ENCODE measurements around the gene RGCC.

Gene RGCC

DNA sequence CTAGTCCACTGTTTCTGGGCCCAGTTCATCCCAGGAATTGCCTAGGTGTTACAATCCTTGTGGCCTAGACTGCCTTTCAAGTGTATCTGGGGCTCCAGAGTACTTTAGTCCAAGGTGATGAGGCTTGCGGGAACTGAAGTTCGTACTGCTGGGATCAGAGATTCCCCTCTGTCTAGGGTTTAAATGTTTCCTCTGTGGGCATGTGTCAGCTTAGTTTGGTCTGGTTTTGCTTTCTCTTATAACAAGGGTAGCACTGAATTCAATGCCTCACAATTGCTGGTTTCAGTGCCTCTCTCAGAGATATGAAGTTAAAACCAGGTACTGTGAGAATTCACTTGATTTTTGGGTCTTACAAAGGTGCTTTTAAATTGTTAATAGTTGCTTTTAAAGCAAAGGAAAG lies 30.8 kb downstream of the RGCC start:
- no peaks in the 10 kb centered on the region for H3K9me3 ChIP-seq (ENCODE audit: control insufficient read depth in 2 of 2, low read length in 2 of 2)
- no peak overlapping the region for H3K4me3 ChIP-seq (ENCODE audit: low read length in 2 of 2)
- H3K36me3 ChIP-seq (ENCODE audit: control insufficient read depth in 2 of 2, insufficient read depth in 2 of 2, low read length in 2 of 2): no peaks in the 10 kb centered on the region
- no peak overlapping the region for H3K27ac ChIP-seq (ENCODE audit: low read length)
- H3K27me3 ChIP-seq (ENCODE audit: control insufficient read depth in 1 of 2, insufficient read depth in 2 of 2, low read length in 2 of 2): no peaks in the 10 kb centered on the region
- H3K9ac ChIP-seq (ENCODE audit: low read length in 2 of 2): no peak overlapping the region
- H3K4me1 ChIP-seq (ENCODE audit: control insufficient read depth, insufficient read depth, low read length): no peaks in the 10 kb centered on the region

DNA sequence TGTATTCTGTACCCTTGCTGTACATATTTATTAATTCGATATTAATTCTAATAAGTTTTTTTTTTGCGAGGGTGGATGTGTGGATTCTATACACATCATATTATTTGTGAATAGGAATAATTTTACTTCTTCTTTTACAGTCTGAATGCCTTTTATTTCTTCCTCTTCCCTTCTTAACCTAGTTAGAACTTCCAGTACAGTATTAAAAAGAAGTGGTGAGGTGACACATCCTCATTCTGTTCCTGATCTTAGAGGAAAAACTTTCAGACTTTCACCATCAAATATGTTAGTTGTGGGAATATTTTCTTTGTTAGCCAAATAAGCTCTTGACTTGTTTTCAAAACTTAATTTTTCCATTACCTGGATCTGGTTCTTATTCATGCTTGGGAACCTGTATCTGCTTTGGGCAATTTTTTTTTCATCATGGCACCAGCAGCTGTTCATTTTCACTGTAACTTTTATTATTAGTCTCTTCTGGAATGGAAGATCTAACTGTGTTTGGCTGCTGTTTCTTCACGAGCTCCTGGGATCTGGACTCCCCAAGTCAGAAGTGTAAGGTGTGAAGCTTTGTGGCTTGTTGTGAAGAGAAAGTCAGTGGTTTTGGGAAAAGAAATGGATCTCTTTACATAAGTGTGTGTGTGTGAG lies 33.1 kb downstream of the RGCC start:
- no peak overlapping the region for H3K27ac ChIP-seq (ENCODE audit: low read length)
- H3K36me3 ChIP-seq (ENCODE audit: control insufficient read depth in 2 of 2, insufficient read depth in 2 of 2, low read length in 2 of 2): no peaks in the 10 kb centered on the region
- H3K4me1 ChIP-seq (ENCODE audit: control insufficient read depth, insufficient read depth, low read length): no peaks in the 10 kb centered on the region
- no peak overlapping the region for H3K9ac ChIP-seq (ENCODE audit: low read length in 2 of 2)
- no peaks in the 10 kb centered on the region for H3K27me3 ChIP-seq (ENCODE audit: control insufficient read depth in 1 of 2, insufficient read depth in 2 of 2, low read length in 2 of 2)
- H3K4me3 ChIP-seq (ENCODE audit: low read length in 2 of 2): no peak overlapping the region
- H3K9me3 ChIP-seq (ENCODE audit: control insufficient read depth in 2 of 2, low read length in 2 of 2): no peaks in the 10 kb centered on the region

GRCh38 chr13:41491436-41491835 lies 34.1 kb downstream of the RGCC start:
- Histone ChIP-seq H3K27me3 (ENCODE audit: control insufficient read depth in 1 of 2, insufficient read depth in 2 of 2, low read length in 2 of 2) (no peaks in the 10 kb centered on the region), H3K9me3 (ENCODE audit: control insufficient read depth in 2 of 2, low read length in 2 of 2) (no peaks in the 10 kb centered on the region), H3K9ac (ENCODE audit: low read length in 2 of 2) (no peak overlapping the region), H3K36me3 (ENCODE audit: control insufficient read depth in 2 of 2, insufficient read depth in 2 of 2, low read length in 2 of 2) (no peaks in the 10 kb centered on the region), H3K4me1 (ENCODE audit: control insufficient read depth, insufficient read depth, low read length) (peaks cover 1% of the 10 kb centered on the region), H3K4me3 (ENCODE audit: low read length in 2 of 2) (no peak overlapping the region), H3K27ac (ENCODE audit: low read length) (no peak overlapping the region)

DNA sequence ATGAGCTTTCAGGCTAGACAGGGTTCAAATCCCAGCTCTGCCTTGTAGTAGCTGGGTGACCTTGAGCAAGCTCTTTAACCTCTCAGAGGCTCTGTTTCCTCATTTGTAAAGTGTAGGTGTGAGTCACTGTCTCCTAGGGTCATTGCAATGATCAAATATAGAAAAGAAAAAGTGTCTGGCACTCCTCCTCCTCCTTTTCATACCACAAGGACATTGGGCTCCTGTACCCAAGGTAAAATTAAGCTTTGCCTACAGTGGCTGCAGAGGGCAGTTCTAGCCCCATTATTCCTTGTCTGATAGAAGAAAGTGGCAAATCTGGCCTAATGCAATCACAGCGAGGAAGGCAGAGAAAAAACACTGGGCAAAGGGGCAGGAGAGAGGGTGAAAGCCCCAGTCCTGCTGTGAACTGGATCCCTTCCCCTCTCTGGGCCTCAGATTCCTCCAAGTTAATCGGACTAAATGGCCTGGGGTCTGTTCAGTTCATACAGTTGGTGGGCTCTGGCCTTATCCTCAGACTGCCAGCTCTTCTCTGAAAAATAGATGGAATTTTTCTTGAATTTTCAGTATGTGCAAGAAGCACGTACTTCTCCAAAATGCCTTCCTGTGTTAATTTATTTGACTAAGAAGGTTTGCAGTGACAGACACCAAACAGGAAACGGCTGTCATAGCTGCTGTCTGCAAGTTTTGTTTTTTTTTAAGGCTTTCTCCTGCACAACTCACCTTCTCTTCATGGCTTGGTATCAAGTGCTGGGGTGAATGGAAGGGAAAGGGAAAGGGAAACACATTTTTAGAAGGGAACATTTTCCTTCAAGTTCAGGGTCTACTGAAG lies 35.3 kb downstream of the RGCC start:
- no peak overlapping the region for H3K27ac ChIP-seq (ENCODE audit: low read length)
- H3K4me1 ChIP-seq (ENCODE audit: control insufficient read depth, insufficient read depth, low read length): peaks cover 2% of the 10 kb centered on the region
- no peaks in the 10 kb centered on the region for H3K36me3 ChIP-seq (ENCODE audit: control insufficient read depth in 2 of 2, insufficient read depth in 2 of 2, low read length in 2 of 2)
- no peak overlapping the region for H3K4me3 ChIP-seq (ENCODE audit: low read length in 2 of 2)
- H3K9me3 ChIP-seq (ENCODE audit: control insufficient read depth in 2 of 2, low read length in 2 of 2): no peaks in the 10 kb centered on the region
- no peaks in the 10 kb centered on the region for H3K27me3 ChIP-seq (ENCODE audit: control insufficient read depth in 1 of 2, insufficient read depth in 2 of 2, low read length in 2 of 2)
- no peak overlapping the region for H3K9ac ChIP-seq (ENCODE audit: low read length in 2 of 2)

DNA sequence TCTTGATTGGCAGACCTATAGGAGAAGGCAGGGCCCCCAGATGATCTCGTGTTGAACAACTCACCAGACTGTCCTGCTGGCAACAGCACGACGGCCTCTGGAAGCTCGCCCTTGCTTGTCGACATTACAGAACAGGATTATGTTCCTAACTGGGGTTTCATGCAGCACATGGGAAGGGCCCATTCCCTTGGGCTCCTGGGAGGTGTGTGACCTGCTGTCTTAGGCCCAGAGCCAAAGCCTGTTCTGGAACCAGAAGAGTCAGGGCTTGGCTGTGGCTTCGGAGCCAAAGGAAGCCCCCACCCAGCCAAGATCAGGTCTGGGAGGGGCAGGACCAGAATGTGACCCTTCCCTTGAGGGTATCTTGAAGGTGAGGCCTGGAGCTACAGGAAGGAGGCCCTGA lies 36.9 kb downstream of the RGCC start:
- no peak overlapping the region for H3K4me3 ChIP-seq (ENCODE audit: low read length in 2 of 2)
- H3K36me3 ChIP-seq (ENCODE audit: control insufficient read depth in 2 of 2, insufficient read depth in 2 of 2, low read length in 2 of 2): no peaks in the 10 kb centered on the region
- H3K27me3 ChIP-seq (ENCODE audit: control insufficient read depth in 1 of 2, insufficient read depth in 2 of 2, low read length in 2 of 2): no peaks in the 10 kb centered on the region
- no peak overlapping the region for H3K9ac ChIP-seq (ENCODE audit: low read length in 2 of 2)
- H3K27ac ChIP-seq (ENCODE audit: low read length): no peak overlapping the region
- peaks cover 2% of the 10 kb centered on the region for H3K4me1 ChIP-seq (ENCODE audit: control insufficient read depth, insufficient read depth, low read length)
- H3K9me3 ChIP-seq (ENCODE audit: control insufficient read depth in 2 of 2, low read length in 2 of 2): no peaks in the 10 kb centered on the region

GRCh38 chr13:41495044-41495443 lies 37.7 kb downstream of the RGCC start:
- Histone ChIP-seq H3K4me1 (ENCODE audit: control insufficient read depth, insufficient read depth, low read length) (peaks cover 2% of the 10 kb centered on the region), H3K9me3 (ENCODE audit: control insufficient read depth in 2 of 2, low read length in 2 of 2) (no peaks in the 10 kb centered on the region), H3K4me3 (ENCODE audit: low read length in 2 of 2) (no peak overlapping the region), H3K9ac (ENCODE audit: low read length in 2 of 2) (no peak overlapping the region), H3K27me3 (ENCODE audit: control insufficient read depth in 1 of 2, insufficient read depth in 2 of 2, low read length in 2 of 2) (no peaks in the 10 kb centered on the region), H3K36me3 (ENCODE audit: control insufficient read depth in 2 of 2, insufficient read depth in 2 of 2, low read length in 2 of 2) (no peaks in the 10 kb centered on the region), H3K27ac (ENCODE audit: low read length) (no peak overlapping the region)

DNA sequence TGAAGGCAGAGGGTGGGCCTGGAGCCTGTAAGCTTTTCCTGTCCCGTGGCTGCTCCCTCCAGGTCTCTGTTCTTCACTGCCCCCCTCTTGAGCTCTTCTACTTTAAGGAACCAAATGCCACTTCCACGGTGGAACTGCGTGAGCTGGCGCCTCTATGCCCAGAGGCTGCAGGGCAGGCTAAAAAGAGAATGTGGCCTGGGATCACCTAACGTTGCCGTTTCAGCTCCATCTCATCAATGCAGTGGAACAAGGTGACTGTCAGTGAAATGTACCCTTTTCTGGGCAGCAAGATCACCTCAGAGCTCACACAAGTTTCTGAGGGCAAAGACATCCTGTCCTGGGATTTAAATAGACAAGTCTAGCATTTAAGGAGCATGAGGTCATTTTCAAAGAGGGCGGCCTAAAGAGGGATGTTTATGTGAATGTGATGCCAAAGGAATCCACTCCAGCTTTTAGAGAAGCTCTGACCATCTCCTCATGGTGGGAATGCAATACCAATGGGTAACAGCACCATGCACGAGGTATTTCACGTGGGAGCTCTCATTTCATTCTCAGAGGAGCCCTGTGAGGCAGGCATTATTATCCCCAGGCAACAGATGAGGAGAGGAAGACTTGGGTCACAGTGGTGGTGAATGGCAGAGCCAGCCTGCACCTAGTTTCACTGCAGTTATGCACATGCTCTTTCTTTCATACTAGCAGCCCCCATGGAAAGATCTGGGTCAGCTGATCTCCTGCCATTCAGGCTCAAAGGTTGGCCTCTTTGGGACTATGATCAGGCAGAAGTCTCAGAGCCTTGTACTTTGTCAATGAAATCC lies 39.3 kb downstream of the RGCC start:
- Histone ChIP-seq H3K9ac (ENCODE audit: low read length in 2 of 2) (no peak overlapping the region), H3K27me3 (ENCODE audit: control insufficient read depth in 1 of 2, insufficient read depth in 2 of 2, low read length in 2 of 2) (no peaks in the 10 kb centered on the region), H3K36me3 (ENCODE audit: control insufficient read depth in 2 of 2, insufficient read depth in 2 of 2, low read length in 2 of 2) (no peaks in the 10 kb centered on the region), H3K4me3 (ENCODE audit: low read length in 2 of 2) (no peak overlapping the region), H3K27ac (ENCODE audit: low read length) (no peak overlapping the region), H3K9me3 (ENCODE audit: control insufficient read depth in 2 of 2, low read length in 2 of 2) (no peaks in the 10 kb centered on the region), H3K4me1 (ENCODE audit: control insufficient read depth, insufficient read depth, low read length) (peaks cover 2% of the 10 kb centered on the region)

- Histone ChIP-seq H3K27me3 (ENCODE audit: control insufficient read depth in 1 of 2, insufficient read depth in 2 of 2, low read length in 2 of 2) (no peaks in the 10 kb centered on the region), H3K4me1 (ENCODE audit: control insufficient read depth, insufficient read depth, low read length) (peaks cover 2% of the 10 kb centered on the region), H3K4me3 (ENCODE audit: low read length in 2 of 2) (no peak overlapping the region), H3K9ac (ENCODE audit: low read length in 2 of 2) (no peak overlapping the region), H3K9me3 (ENCODE audit: control insufficient read depth in 2 of 2, low read length in 2 of 2) (no peaks in the 10 kb centered on the region), H3K36me3 (ENCODE audit: control insufficient read depth in 2 of 2, insufficient read depth in 2 of 2, low read length in 2 of 2) (no peaks in the 10 kb centered on the region), H3K27ac (ENCODE audit: low read length) (no peak overlapping the region)
These were observed 40.1 kb downstream of the RGCC start for GRCh38 chr13:41497436-41497835.

DNA sequence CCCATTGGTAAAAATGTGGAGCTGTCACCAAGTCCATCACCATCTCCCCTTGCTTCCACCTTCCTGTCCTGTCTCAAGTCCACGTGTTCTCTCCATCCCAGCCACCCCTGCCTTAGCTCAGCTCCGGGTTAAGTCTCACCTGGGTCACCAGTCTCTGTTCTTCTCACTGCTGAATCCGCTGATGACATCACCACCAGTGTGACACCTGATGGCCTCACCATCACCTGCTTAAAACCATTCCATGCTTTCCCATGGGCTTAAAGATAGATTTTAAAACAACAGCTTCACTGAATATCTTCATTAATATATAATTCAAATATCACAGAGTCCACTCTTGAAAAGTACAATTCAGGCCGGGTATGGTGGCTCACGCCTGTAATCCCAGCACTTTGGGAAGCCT lies 42.1 kb downstream of the RGCC start:
- Histone ChIP-seq H3K36me3 (ENCODE audit: control insufficient read depth in 2 of 2, insufficient read depth in 2 of 2, low read length in 2 of 2) (no peaks in the 10 kb centered on the region), H3K4me3 (ENCODE audit: low read length in 2 of 2) (no peak overlapping the region), H3K4me1 (ENCODE audit: control insufficient read depth, insufficient read depth, low read length) (peaks cover 2% of the 10 kb centered on the region), H3K9me3 (ENCODE audit: control insufficient read depth in 2 of 2, low read length in 2 of 2) (no peaks in the 10 kb centered on the region), H3K27ac (ENCODE audit: low read length) (no peak overlapping the region), H3K9ac (ENCODE audit: low read length in 2 of 2) (no peak overlapping the region), H3K27me3 (ENCODE audit: control insufficient read depth in 1 of 2, insufficient read depth in 2 of 2, low read length in 2 of 2) (no peaks in the 10 kb centered on the region)

DNA sequence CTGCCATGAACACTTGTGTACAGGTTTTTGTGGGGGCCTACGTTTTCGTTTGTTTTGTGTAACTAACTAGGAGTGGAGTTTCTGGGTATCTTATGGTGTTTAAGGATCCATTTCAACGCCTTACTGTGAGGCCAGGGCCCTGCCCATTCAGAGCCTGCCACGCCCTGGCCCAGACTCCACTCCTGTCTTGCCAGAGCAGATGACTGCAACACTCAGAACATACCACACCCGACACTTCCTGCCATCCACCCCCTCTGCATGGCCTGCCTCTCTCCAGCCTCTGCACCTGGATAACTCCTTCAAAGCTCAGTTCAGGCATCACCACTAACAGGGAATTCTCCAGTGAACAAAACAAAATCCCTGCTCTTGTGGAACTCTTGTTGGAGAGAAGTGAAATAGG lies 43.2 kb downstream of the RGCC start:
- Histone ChIP-seq H3K27me3 (ENCODE audit: control insufficient read depth in 1 of 2, insufficient read depth in 2 of 2, low read length in 2 of 2) (no peaks in the 10 kb centered on the region), H3K36me3 (ENCODE audit: control insufficient read depth in 2 of 2, insufficient read depth in 2 of 2, low read length in 2 of 2) (no peaks in the 10 kb centered on the region), H3K27ac (ENCODE audit: low read length) (no peak overlapping the region), H3K9me3 (ENCODE audit: control insufficient read depth in 2 of 2, low read length in 2 of 2) (peaks cover 0 to 3% of the 10 kb centered on the region in 2 donors), H3K9ac (ENCODE audit: low read length in 2 of 2) (no peak overlapping the region), H3K4me3 (ENCODE audit: low read length in 2 of 2) (no peak overlapping the region), H3K4me1 (ENCODE audit: control insufficient read depth, insufficient read depth, low read length) (peaks cover 2% of the 10 kb centered on the region)
